ENCODE results near the gene SLC15A4. TPM values are rescaled to one million over a fixed set of nuclear protein-coding genes. Genes with fewer than 3 reads are reported as not detected.

Gene SLC15A4
- polyA plus RNA-seq, 1 of the 3 experiments (the other 2 are of a cell fraction) = 14.5 TPM

DNA sequence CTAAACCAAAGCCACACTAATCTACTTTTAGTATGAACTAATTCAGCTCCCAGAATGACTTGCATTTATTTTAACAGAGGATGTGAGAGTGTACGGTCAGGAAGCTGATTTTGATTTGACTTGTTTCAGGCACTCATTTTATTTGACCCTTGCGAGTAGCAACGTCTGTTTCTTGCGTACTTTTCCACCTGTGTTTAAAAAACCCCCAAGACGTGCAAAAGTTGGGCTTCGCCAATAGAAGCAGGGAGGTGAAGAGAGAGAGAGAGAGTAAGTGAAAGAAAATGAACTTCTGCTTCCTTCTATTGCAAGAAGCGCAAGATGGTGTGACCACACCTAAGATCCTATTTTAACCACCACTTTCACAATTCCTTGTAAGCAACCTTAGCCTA, 6.7 kb upstream of the SLC15A4 start:
- Histone ChIP-seq H3K4me2 (no peak overlapping the region), H4K20me1 (ENCODE audit: insufficient read depth) (no peaks in the 10 kb centered on the region), H3K79me2 (ENCODE audit: insufficient read depth) (no peaks in the 10 kb centered on the region), H3K27me3 (ENCODE audit: insufficient read depth) (no peaks in the 10 kb centered on the region), H3K4me3 (ENCODE audit: low read depth in 2 of 2, low read length in 1 of 2) (no peak overlapping the region), H3F3A (replicated peaks; ENCODE audit: insufficient read depth) (no peaks in the 10 kb centered on the region), H2AFZ (ENCODE audit: low read depth) (no peak overlapping the region), H3K9me3 (no peaks in the 10 kb centered on the region), H3K9ac (no peak overlapping the region), H3K27ac (ENCODE audit: low read depth in 2 of 2, low read length in 1 of 2) (no peak overlapping the region), H3K9me2 (no peaks in the 10 kb centered on the region), H3K4me1 (ENCODE audit: control insufficient read depth in 1 of 2, insufficient read depth in 2 of 2, low read depth in 1 of 2, low read length in 1 of 2) (no peaks in the 10 kb centered on the region; a peak in 1 of 4 replicates), H3K36me3 (replicated peaks in 1 of 2; ENCODE audit: control insufficient read depth in 1 of 2, insufficient read depth in 2 of 2, low read length in 1 of 2) (no peaks in the 10 kb centered on the region)
- POLR2A ChIA-PET = interaction anchor here (0.6 kb wide), 1 partner anchor 51 kb away, joined by 3 read pairs; no protein-coding TSS in a partner anchor
- CTCF ChIA-PET = no interaction called here
- no peak for TF ChIP-seq TAF1 (IDR thresholded peaks at IDR 0.05; ENCODE audit: borderline replicate concordance, low read depth, low read length)
- no peak for TF ChIP-seq RAD21 (IDR thresholded peaks at IDR 0.05; ENCODE audit: low read length)
- TF ChIP-seq POLR2AphosphoS5 (IDR thresholded peaks at IDR 0.05; ENCODE audit: low read depth, low read length) = no peak
- TF ChIP-seq FOSL2 (IDR thresholded peaks at IDR 0.05; ENCODE audit: borderline replicate concordance, low read depth) = no peak
- no peak for TF ChIP-seq MEF2A (IDR thresholded peaks at IDR 0.05; ENCODE audit: borderline replicate concordance, low read depth)
- TF ChIP-seq, protein P1, sequence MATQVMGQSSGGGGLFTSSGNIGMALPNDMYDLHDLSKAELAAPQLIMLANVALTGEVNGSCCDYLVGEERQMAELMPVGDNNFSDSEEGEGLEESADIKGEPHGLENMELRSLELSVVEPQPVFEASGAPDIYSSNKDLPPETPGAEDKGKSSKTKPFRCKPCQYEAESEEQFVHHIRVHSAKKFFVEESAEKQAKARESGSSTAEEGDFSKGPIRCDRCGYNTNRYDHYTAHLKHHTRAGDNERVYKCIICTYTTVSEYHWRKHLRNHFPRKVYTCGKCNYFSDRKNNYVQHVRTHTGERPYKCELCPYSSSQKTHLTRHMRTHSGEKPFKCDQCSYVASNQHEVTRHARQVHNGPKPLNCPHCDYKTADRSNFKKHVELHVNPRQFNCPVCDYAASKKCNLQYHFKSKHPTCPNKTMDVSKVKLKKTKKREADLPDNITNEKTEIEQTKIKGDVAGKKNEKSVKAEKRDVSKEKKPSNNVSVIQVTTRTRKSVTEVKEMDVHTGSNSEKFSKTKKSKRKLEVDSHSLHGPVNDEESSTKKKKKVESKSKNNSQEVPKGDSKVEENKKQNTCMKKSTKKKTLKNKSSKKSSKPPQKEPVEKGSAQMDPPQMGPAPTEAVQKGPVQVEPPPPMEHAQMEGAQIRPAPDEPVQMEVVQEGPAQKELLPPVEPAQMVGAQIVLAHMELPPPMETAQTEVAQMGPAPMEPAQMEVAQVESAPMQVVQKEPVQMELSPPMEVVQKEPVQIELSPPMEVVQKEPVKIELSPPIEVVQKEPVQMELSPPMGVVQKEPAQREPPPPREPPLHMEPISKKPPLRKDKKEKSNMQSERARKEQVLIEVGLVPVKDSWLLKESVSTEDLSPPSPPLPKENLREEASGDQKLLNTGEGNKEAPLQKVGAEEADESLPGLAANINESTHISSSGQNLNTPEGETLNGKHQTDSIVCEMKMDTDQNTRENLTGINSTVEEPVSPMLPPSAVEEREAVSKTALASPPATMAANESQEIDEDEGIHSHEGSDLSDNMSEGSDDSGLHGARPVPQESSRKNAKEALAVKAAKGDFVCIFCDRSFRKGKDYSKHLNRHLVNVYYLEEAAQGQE (IDR thresholded peaks at IDR 0.05; ENCODE audit: low read depth, low read length) = no peak
- TF ChIP-seq JUND (IDR thresholded peaks at IDR 0.05) = no peak
- TF ChIP-seq, protein P2, sequence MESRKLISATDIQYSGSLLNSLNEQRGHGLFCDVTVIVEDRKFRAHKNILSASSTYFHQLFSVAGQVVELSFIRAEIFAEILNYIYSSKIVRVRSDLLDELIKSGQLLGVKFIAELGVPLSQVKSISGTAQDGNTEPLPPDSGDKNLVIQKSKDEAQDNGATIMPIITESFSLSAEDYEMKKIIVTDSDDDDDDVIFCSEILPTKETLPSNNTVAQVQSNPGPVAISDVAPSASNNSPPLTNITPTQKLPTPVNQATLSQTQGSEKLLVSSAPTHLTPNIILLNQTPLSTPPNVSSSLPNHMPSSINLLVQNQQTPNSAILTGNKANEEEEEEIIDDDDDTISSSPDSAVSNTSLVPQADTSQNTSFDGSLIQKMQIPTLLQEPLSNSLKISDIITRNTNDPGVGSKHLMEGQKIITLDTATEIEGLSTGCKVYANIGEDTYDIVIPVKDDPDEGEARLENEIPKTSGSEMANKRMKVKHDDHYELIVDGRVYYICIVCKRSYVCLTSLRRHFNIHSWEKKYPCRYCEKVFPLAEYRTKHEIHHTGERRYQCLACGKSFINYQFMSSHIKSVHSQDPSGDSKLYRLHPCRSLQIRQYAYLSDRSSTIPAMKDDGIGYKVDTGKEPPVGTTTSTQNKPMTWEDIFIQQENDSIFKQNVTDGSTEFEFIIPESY (IDR thresholded peaks at IDR 0.05; ENCODE audit: borderline replicate concordance, low read depth) = no peak
- no peak for TF ChIP-seq NFIC (IDR thresholded peaks at IDR 0.05; ENCODE audit: borderline replicate concordance)
- no peak for TF ChIP-seq FOXM1 (IDR thresholded peaks at IDR 0.05; ENCODE audit: low read depth)
- no peak for TF ChIP-seq EZH2phosphoT487 (IDR thresholded peaks at IDR 0.05; ENCODE audit: borderline replicate concordance, low read depth)
- TF ChIP-seq TEAD4 (IDR thresholded peaks at IDR 0.05; ENCODE audit: borderline replicate concordance, insufficient read depth) = no peak
- TF ChIP-seq CHD2 (IDR thresholded peaks at IDR 0.05; ENCODE audit: low read length, partially characterized antibody) = no peak
- TF ChIP-seq GABPA (IDR thresholded peaks at IDR 0.05; ENCODE audit: low read depth) = no peak
- TF ChIP-seq SIN3A (IDR thresholded peaks at IDR 0.05; ENCODE audit: borderline replicate concordance, low read depth, low read length) = no peak
- TF ChIP-seq, protein P3, sequence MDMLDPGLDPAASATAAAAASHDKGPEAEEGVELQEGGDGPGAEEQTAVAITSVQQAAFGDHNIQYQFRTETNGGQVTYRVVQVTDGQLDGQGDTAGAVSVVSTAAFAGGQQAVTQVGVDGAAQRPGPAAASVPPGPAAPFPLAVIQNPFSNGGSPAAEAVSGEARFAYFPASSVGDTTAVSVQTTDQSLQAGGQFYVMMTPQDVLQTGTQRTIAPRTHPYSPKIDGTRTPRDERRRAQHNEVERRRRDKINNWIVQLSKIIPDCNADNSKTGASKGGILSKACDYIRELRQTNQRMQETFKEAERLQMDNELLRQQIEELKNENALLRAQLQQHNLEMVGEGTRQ (IDR thresholded peaks at IDR 0.05; ENCODE audit: borderline replicate concordance, low read depth, low read length) = no peak
- no peak for TF ChIP-seq NRF1 (IDR thresholded peaks at IDR 0.05; ENCODE audit: low read depth, low read length)
- TF ChIP-seq, protein P4, sequence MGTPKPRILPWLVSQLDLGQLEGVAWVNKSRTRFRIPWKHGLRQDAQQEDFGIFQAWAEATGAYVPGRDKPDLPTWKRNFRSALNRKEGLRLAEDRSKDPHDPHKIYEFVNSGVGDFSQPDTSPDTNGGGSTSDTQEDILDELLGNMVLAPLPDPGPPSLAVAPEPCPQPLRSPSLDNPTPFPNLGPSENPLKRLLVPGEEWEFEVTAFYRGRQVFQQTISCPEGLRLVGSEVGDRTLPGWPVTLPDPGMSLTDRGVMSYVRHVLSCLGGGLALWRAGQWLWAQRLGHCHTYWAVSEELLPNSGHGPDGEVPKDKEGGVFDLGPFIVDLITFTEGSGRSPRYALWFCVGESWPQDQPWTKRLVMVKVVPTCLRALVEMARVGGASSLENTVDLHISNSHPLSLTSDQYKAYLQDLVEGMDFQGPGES (IDR thresholded peaks at IDR 0.05; ENCODE audit: low read depth, low read length) = no peak
- 82% methylated on average over 7 of the region's 7 CpGs for WGBS (ENCODE audit: low lambda C conversion rate)
- DNase-seq = no peak

Measured in SK-N-SH (cell line).